IMR-90 (cell line): ENCODE results near the gene REXO1. TPM values are rescaled to one million over a fixed set of nuclear protein-coding genes. Genes with fewer than 3 reads are reported as not detected.

Experiments
- ATAC-seq: fragments of 200-7000 bp; cut with Tn5 transposase; 2 replicates; pipeline ENCODE4 v1.9.1; 2020; ENCODE audit warnings: low read depth, mild to moderate bottlenecking, moderate library complexity
- BruUV-seq: library from RNA; stranded (reverse); fragments of 400-500 nt; replicated peaks from 2 replicates; lab custom pipeline; 2021; lab: Mats Ljungman, UMichigan
- CTCF ChIA-PET: fragments of 300-600 bp; formaldehyde crosslinking; extraction: SDS; loops from one replicate; lab custom pipeline; 2021; ENCODE audit warnings: antibody characterized with exemption; lab: Yijun Ruan, JAX
- POLR2A ChIA-PET: fragments of 300-600 bp; sonication (Branson Sonifier 250); formaldehyde crosslinking; loops from one replicate; lab custom pipeline; 2022; ENCODE audit warnings: antibody characterized with exemption; ENCODE audit not compliant: unreplicated experiment; lab: Charles Lee
- DNase-seq: peaks from one replicate; pipeline ENCODE4 v3.0.0; 2013
- H2AFZ ChIP-seq: replicated peaks from 2 replicates; pipeline ENCODE3; 2013; ENCODE audit warnings: low read length, mild to moderate bottlenecking; ENCODE audit not compliant: poor library complexity
- H2AK5ac ChIP-seq: 2 replicates; pipeline ENCODE4 v1.6.1; 2013; ENCODE audit warnings: low read depth, low read length, inconsistent platforms
- H2AK9ac ChIP-seq: replicated peaks from 2 replicates; pipeline ENCODE3; 2013; ENCODE audit warnings: mild to moderate bottlenecking, low read depth, low read length, moderate library complexity; ENCODE audit not compliant: poor library complexity
- H2BK120ac ChIP-seq: 2 replicates; pipeline ENCODE4 v1.6.1; 2013; ENCODE audit warnings: low read depth, low read length, inconsistent platforms
- H2BK15ac ChIP-seq: 3 replicates; pipeline ENCODE4 v1.6.1; 2013; ENCODE audit warnings: low read depth, low read length, inconsistent platforms
- H2BK20ac ChIP-seq: 2 replicates; pipeline ENCODE4 v1.6.1; 2013; ENCODE audit warnings: low read depth, mild to moderate bottlenecking, inconsistent platforms, low read length, moderate library complexity
- H2BK5ac ChIP-seq: 2 replicates; pipeline ENCODE4 v1.6.1; 2013; ENCODE audit warnings: mild to moderate bottlenecking, low read depth, low read length, inconsistent platforms; ENCODE audit not compliant: poor library complexity, severe bottlenecking
- H3K14ac ChIP-seq: replicated peaks from 2 replicates; pipeline ENCODE4 v1.6.1; 2013; ENCODE audit warnings: low read depth, low read length, inconsistent platforms
- H3K18ac ChIP-seq: 2 replicates; pipeline ENCODE4 v1.6.1; 2013; ENCODE audit warnings: low read depth, low read length, control low read depth
- H3K23ac ChIP-seq: 2 replicates; pipeline ENCODE4 v1.6.1; 2013; ENCODE audit warnings: low read depth, low read length, inconsistent platforms
- H3K27ac ChIP-seq: 2 replicates; pipeline ENCODE4 v1.5.1; 2013; ENCODE audit warnings: mild to moderate bottlenecking, control low read depth, low read length; ENCODE audit not compliant: insufficient read depth
- H3K27me3 ChIP-seq: 2 replicates; pipeline ENCODE4 v1.6.1; 2013; ENCODE audit warnings: low read length; ENCODE audit not compliant: control insufficient read depth, insufficient read depth
- H3K36me3 ChIP-seq: 2 replicates; pipeline ENCODE4 v1.6.1; 2013; ENCODE audit warnings: low read length, mixed read lengths; ENCODE audit not compliant: control insufficient read depth, insufficient read depth
- H3K4ac ChIP-seq: 2 replicates; pipeline ENCODE4 v1.6.1; 2013; ENCODE audit warnings: low read depth, low read length, inconsistent platforms
- H3K4me1 ChIP-seq: 2 replicates; pipeline ENCODE4 v1.6.1; 2013; ENCODE audit warnings: low read length, mixed read lengths; ENCODE audit not compliant: control insufficient read depth, insufficient read depth
- H3K4me2 ChIP-seq: 2 replicates; pipeline ENCODE4 v1.6.1; 2013; ENCODE audit warnings: low read depth, mild to moderate bottlenecking, control low read depth, low read length, moderate library complexity
- H3K4me3 ChIP-seq: 2 replicates; pipeline ENCODE4 v1.5.1; 2013; ENCODE audit warnings: low read depth, mild to moderate bottlenecking, control low read depth, low read length, moderate library complexity; ENCODE audit not compliant: insufficient read depth
- H3K56ac ChIP-seq: 2 replicates; pipeline ENCODE4 v1.6.1; 2013; ENCODE audit warnings: low read length, inconsistent platforms; ENCODE audit not compliant: insufficient read depth; ENCODE audit errors: extremely low read depth
- H3K79me1 ChIP-seq, 2 experiments: 2 replicates each; pipeline ENCODE4 v1.6.1; 2013; ENCODE audit warnings: low read length in 2 of 2, inconsistent platforms in 1 of 2, low read depth in 1 of 2
- H3K9ac ChIP-seq: 2 replicates; pipeline ENCODE4 v1.6.1; 2013; ENCODE audit warnings: low read depth, low read length, control low read depth
- H3K9me1 ChIP-seq: 2 replicates; pipeline ENCODE4 v1.6.1; 2013; ENCODE audit warnings: low read length, inconsistent platforms; ENCODE audit not compliant: insufficient read depth
- H3K9me3 ChIP-seq: 2 replicates; pipeline ENCODE4 v1.6.1; 2013; ENCODE audit warnings: low read length; ENCODE audit not compliant: control insufficient read depth, insufficient read depth
- H4K20me1 ChIP-seq: 2 replicates; pipeline ENCODE4 v1.6.1; 2013; ENCODE audit warnings: low read length, inconsistent platforms; ENCODE audit not compliant: insufficient read depth
- H4K5ac ChIP-seq: 2 replicates; pipeline ENCODE4 v1.6.1; 2013; ENCODE audit warnings: mild to moderate bottlenecking, low read depth, low read length, control low read depth
- H4K8ac ChIP-seq, 2 experiments: 2 replicates each; pipeline ENCODE4 v1.6.1; 2013; ENCODE audit warnings: low read depth in 2 of 2, low read length in 2 of 2, control low read depth in 1 of 2, inconsistent platforms in 1 of 2
- H4K91ac ChIP-seq: 2 replicates; pipeline ENCODE4 v1.6.1; 2013; ENCODE audit warnings: low read depth, low read length, inconsistent platforms; ENCODE audit not compliant: insufficient read depth
- BHLHE40 ChIP-seq: fragments of 150-350 bp; IDR thresholded peaks from 2 replicates; pipeline ENCODE4 v1.6.1; 2016; ENCODE audit warnings: mild to moderate bottlenecking, low read depth, low read length
- CEBPB ChIP-seq: IDR thresholded peaks from 2 replicates; pipeline ENCODE4 v1.6.1; 2012; ENCODE audit warnings: low read depth, low read length, improper control_type of control experiment
- ELK1 ChIP-seq: fragments of 150-350 bp; IDR thresholded peaks from 2 replicates; pipeline ENCODE4 v1.6.1; 2016; ENCODE audit warnings: low read depth, mild to moderate bottlenecking, low read length, moderate library complexity, borderline replicate concordance
- MAFK ChIP-seq: IDR thresholded peaks from 2 replicates; pipeline ENCODE4 v1.6.1; 2012; ENCODE audit warnings: low read depth, low read length, improper control_type of control experiment
- MXI1 ChIP-seq: IDR thresholded peaks from 2 replicates; pipeline ENCODE4 v1.6.1; 2012; ENCODE audit warnings: low read depth, mild to moderate bottlenecking, low read length, moderate library complexity, borderline replicate concordance
- RCOR1 ChIP-seq: IDR thresholded peaks from 2 replicates; pipeline ENCODE4 v1.6.1; 2012; ENCODE audit warnings: mild to moderate bottlenecking, low read length, improper control_type of control experiment; ENCODE audit not compliant: insufficient replicate concordance
- RFX5 ChIP-seq: IDR thresholded peaks from 2 replicates; pipeline ENCODE4 v1.8.0; 2012; ENCODE audit warnings: low read depth, mild to moderate bottlenecking, low read length, moderate library complexity
- WGBS, 2 experiments: methylation state at CpG; one replicate each; pipeline versions ENCODE4 v1.1.5 to v1.1.7; 2013; ENCODE audit warnings: missing lambda C conversion rate in 2 of 2; ENCODE audit not compliant: insufficient read length in 1 of 2; ENCODE audit errors: extremely low coverage in 2 of 2; 5-methylcytosine and 5-hydroxymethylcytosine counted together
- dilution Hi-C: fragments of 300-500 bp; cut with HindIII; formaldehyde crosslinking; loops from one replicate; pipeline ENCODE4 v1.14.3; 2018; ENCODE audit warnings: low sequenced_read_pairs; ENCODE audit not compliant: unreplicated experiment
- in situ Hi-C: fragments of 300-500 bp; cut with MboI; formaldehyde crosslinking; loops from 3 replicates; pipeline ENCODE4 v1.14.3; 2019; ENCODE audit warnings: low sequenced_read_pairs, inconsistent platforms, mixed read lengths
- intact Hi-C: fragments of 100-400 bp; cut with micrococcal nuclease; formaldehyde crosslinking; loops from 2 replicates; pipeline ENCODE4 v1.10.0; 2022
- polyA plus RNA-seq, 3 experiments: library from polyadenylated mRNA; depleted of rRNA; stranded (reverse); fragments of >200 nt; gene quantifications; 2 replicates each; pipeline ENCODE4 v1.2.3, GENCODE V29; 2012; ENCODE audit warnings: low replicate concordance in 1 of 3
- total RNA-seq: library from RNA; depleted of rRNA; stranded (reverse); fragments of >200 nt; gene quantifications from 2 replicates; pipeline ENCODE4 v1.2.3, GENCODE V29; 2012

Gene REXO1
- total and polyA plus RNA-seq, 2 of the 4 experiments (the other 2 are of a cell fraction): 1.4 to 63.7 TPM

DNA sequence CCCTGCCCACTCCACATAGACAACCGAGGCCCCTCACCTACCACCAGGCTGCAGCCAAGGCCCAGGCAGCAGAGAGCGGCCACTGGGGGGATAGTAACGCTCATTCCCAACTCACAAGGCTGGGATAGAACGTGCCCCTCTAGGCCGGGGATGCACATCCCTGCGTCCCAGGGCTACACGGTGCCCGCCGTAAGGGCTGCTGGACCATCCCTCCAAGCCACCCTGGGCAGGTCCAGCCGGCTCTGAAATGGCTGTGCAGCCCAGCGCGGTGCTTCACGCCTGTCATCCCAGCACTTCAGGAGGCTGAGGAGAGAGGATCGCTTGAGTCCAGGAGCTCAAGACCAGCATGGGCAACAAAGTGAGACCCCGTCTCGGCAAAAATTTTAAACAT, 3.2 kb downstream of the REXO1 start:
- intact Hi-C loops (no loop called here), in situ Hi-C loops (no loop called here), dilution Hi-C loops (no loop called here)
- H2AK9ac ChIP-seq: no peak overlapping the region
- no peak overlapping the region for H2BK120ac ChIP-seq
- no peak for DNase-seq
- H3K9me1 ChIP-seq: no peaks in the 10 kb centered on the region
- no TSS peak for BruUV-seq
- H3K14ac ChIP-seq: no peak overlapping the region
- TF ChIP-seq RFX5 (no peak), CEBPB (no peak), RCOR1 (no peak), MXI1 (no peak), MAFK (no peak), ELK1 (no peak), BHLHE40 (no peak)
- H4K20me1 ChIP-seq: peaks cover 79% of the 10 kb centered on the region
- no peaks in the 10 kb centered on the region for H3K27me3 ChIP-seq
- no peak overlapping the region for H3K4me2 ChIP-seq
- no peak overlapping the region for H4K5ac ChIP-seq
- no peak overlapping the region for H4K91ac ChIP-seq
- H3K4ac ChIP-seq: no peak overlapping the region
- CTCF ChIA-PET: no interaction called here
- H3K4me3 ChIP-seq: no peak overlapping the region
- no peak overlapping the region for H3K18ac ChIP-seq
- H4K8ac ChIP-seq: no peak overlapping the region
- H2BK5ac ChIP-seq: no peak overlapping the region
- no peak overlapping the region for H3K56ac ChIP-seq
- H2BK20ac ChIP-seq: no peak overlapping the region
- no peak overlapping the region for H2BK15ac ChIP-seq
- POLR2A ChIA-PET: no interaction called here
- H2AK5ac ChIP-seq: no peak overlapping the region
- no peaks in the 10 kb centered on the region for H3K9me3 ChIP-seq
- H3K23ac ChIP-seq: no peak overlapping the region
- H3K36me3 ChIP-seq: peaks cover 3% of the 10 kb centered on the region; the same call in 1 of the 2 replicates
- WGBS, 2 experiments: 92% methylated on average over 6 of the region's 16 CpGs; no CpG with 5 or more reads in 1 of the 2 experiments
- H3K79me1 ChIP-seq: peaks cover 0 to 75% of the 10 kb centered on the region in 2 experiments; a peak in 3 of 4 replicates
- no peak for ATAC-seq
- no peak overlapping the region for H3K9ac ChIP-seq
- H3K4me1 ChIP-seq: peaks cover 10% of the 10 kb centered on the region
- H3K27ac ChIP-seq: no peak overlapping the region
- no peak overlapping the region for H2AFZ ChIP-seq
